Measurements from ENCODE around the gene ZNF543.
A peak's percentile ranks its signal among the peaks of the same experiment; 100 is the strongest.
"Not testable (repeated sequence)": the region's sequence is repeated elsewhere in the genome, so short reads cannot be mapped to it uniquely, and the experiment has no call there.

ZNF543 gene

GRCh38 chr19:57319869-57320179, 448 bp upstream of the ZNF543 start:
- no peak for DNase-seq (ENCODE audit: low read depth in 3 of 3, low spot score in 1 of 3)

- DNase-seq (ENCODE audit: low read depth in 3 of 3, low spot score in 1 of 3) = no peak
Measured at GRCh38 chr19:57321116-57321515, 844 bp downstream of the ZNF543 start.

GRCh38 chr19:57321751-57322150, 1.5 kb downstream of the ZNF543 start:
- DNase-seq (ENCODE audit: low read depth in 3 of 3, low spot score in 1 of 3) = no peak

GRCh38 chr19:57324992-57325391, 4.7 kb downstream of the ZNF543 start:
- DNase-seq (ENCODE audit: low read depth in 3 of 3, low spot score in 1 of 3) = no peak

GRCh38 chr19:57327993-57328392, 7.7 kb downstream of the ZNF543 start:
- DNase-seq (ENCODE audit: low read depth in 3 of 3, low spot score in 1 of 3) = no peak

GRCh38 chr19:57334191-57334590, 13.9 kb downstream of the ZNF543 start:
- DNase-seq (ENCODE audit: low read depth in 3 of 3, low spot score in 1 of 3) = no peak

- no peak for DNase-seq (ENCODE audit: low read depth in 3 of 3, low spot score in 1 of 3)
Measured at GRCh38 chr19:57338877-57339276, 18.6 kb downstream of the ZNF543 start.

- no peak for DNase-seq (ENCODE audit: low read depth in 3 of 3, low spot score in 1 of 3)
Measured at GRCh38 chr19:57342582-57342981, 22.3 kb downstream of the ZNF543 start.

GRCh38 chr19:57348136-57348535, 27.9 kb downstream of the ZNF543 start:
- DNase-seq (ENCODE audit: low read depth in 3 of 3, low spot score in 1 of 3) = no peak

GRCh38 chr19:57350877-57351805, 30.9 kb downstream of the ZNF543 start, which contains the start of gene ZNF304:
Gene ZNF304 (plus strand): TSS chr19:57351271. CDS start chr19:57351665, 394 bp downstream.
- peak; percentile 51 to 63 (median 62) for DNase-seq (ENCODE audit: low read depth in 3 of 3, low spot score in 1 of 3)

- no peak for DNase-seq (ENCODE audit: low read depth in 3 of 3, low spot score in 1 of 3)
Measured at GRCh38 chr19:57351867-57352266, 31.6 kb downstream of the ZNF543 start.

- DNase-seq (ENCODE audit: low read depth in 3 of 3, low spot score in 1 of 3) = no peak
Measured at GRCh38 chr19:57355916-57356315, 35.6 kb downstream of the ZNF543 start.

GRCh38 chr19:57357406-57357805, 37.1 kb downstream of the ZNF543 start:
- no peak for DNase-seq (ENCODE audit: low read depth in 3 of 3, low spot score in 1 of 3)

GRCh38 chr19:57359300-57359699, 39.0 kb downstream of the ZNF543 start:
- DNase-seq (ENCODE audit: low read depth in 3 of 3, low spot score in 1 of 3) = no peak

GRCh38 chr19:57362419-57362818, 42.1 kb downstream of the ZNF543 start:
- DNase-seq (ENCODE audit: low read depth in 3 of 3, low spot score in 1 of 3) = no peak

GRCh38 chr19:57362997-57363687, 42.9 kb downstream of the ZNF543 start, which contains the start of the genes TRAPPC2B and ZNF547:
Gene TRAPPC2B (plus strand): TSS chr19:57363551. CDS start chr19:57364834, 1,283 bp downstream.
Gene ZNF547 (plus strand): TSS chr19:57363551. CDS start chr19:57368556, 5,005 bp downstream.
- peak; percentile 93 to 95 (median 94) for DNase-seq (ENCODE audit: low read depth in 3 of 3, low spot score in 1 of 3)

- DNase-seq (ENCODE audit: low read depth in 3 of 3, low spot score in 1 of 3) = no peak
Measured at GRCh38 chr19:57363688-57364181, 43.5 kb downstream of the ZNF543 start.

GRCh38 chr19:57366776-57367175, 46.5 kb downstream of the ZNF543 start:
- DNase-seq (ENCODE audit: low read depth in 3 of 3, low spot score in 1 of 3) = no peak

GRCh38 chr19:57374179-57374578, 53.9 kb downstream of the ZNF543 start:
- DNase-seq (ENCODE audit: low read depth in 3 of 3, low spot score in 1 of 3) = no peak

- not testable (repeated sequence) for DNase-seq (ENCODE audit: low read depth in 3 of 3, low spot score in 1 of 3)
Measured at GRCh38 chr19:57374647-57375046, 54.4 kb downstream of the ZNF543 start.

GRCh38 chr19:57376151-57376550, 55.9 kb downstream of the ZNF543 start:
- no peak for DNase-seq (ENCODE audit: low read depth in 3 of 3, low spot score in 1 of 3)
